ENCODE data around the gene NPR2. TPM values are rescaled to one million over a fixed set of nuclear protein-coding genes. Genes with fewer than 3 reads are reported as not detected.

Gene NPR2
- total and polyA plus RNA-seq, 2 experiments from 2014 or later, result 12.2 to 13.9 TPM

- Histone ChIP-seq H3K4me1 (ENCODE audit: insufficient read depth) (peaks cover 44% of the 10 kb centered on the region), H2AFZ (peak overlapping the region; percentile 96), H3K27me3 (no peaks in the 10 kb centered on the region), H3K27ac (peak overlapping the region; percentile 94), H3K9me3 (ENCODE audit: low read depth) (no peaks in the 10 kb centered on the region), H4K20me1 (ENCODE audit: insufficient read depth, poor library complexity, severe bottlenecking) (no peaks in the 10 kb centered on the region), H3K4me2 (peak overlapping the region; percentile 94), H3K36me3 (replicated peaks; ENCODE audit: insufficient read depth, low read depth) (no peaks in the 10 kb centered on the region), H3K9me2 (replicated peaks; ENCODE audit: insufficient read depth) (no peaks in the 10 kb centered on the region), H3K79me2 (peaks cover 27% of the 10 kb centered on the region), H3K4me3 (peak overlapping the region; percentile 46)
- DNase-seq (ENCODE audit: low spot score), result no peak
- no peak for TF ChIP-seq EZH2 (IDR thresholded peaks at IDR 0.05; ENCODE audit: borderline replicate concordance)
- no peak for TF ChIP-seq CTCF (IDR thresholded peaks at IDR 0.05; ENCODE audit: poor library complexity)
- no peak for TF ChIP-seq EZH2phosphoT487 (IDR thresholded peaks at IDR 0.05; ENCODE audit: low read depth, severe bottlenecking, unreplicated experiment)
- WGBS (ENCODE audit: low lambda C conversion rate, missing lambda C conversion rate), result 45% methylated on average over 2 of the region's 2 CpGs
These were observed 38.3 kb downstream of the NPR2 start for GRCh38 chr9:35829764-35830096.

- H3K27ac ChIP-seq, result no peak overlapping the region
- TF ChIP-seq EZH2 (IDR thresholded peaks at IDR 0.05; ENCODE audit: borderline replicate concordance) (no peak), CTCF (IDR thresholded peaks at IDR 0.05; ENCODE audit: poor library complexity) (no peak), EZH2phosphoT487 (IDR thresholded peaks at IDR 0.05; ENCODE audit: low read depth, severe bottlenecking, unreplicated experiment) (no peak)
- no peaks in the 10 kb centered on the region for H3K9me2 ChIP-seq (replicated peaks; ENCODE audit: insufficient read depth)
- peak overlapping the region; percentile 94 for H3K4me2 ChIP-seq
- H3K4me3 ChIP-seq, result no peak overlapping the region
- H2AFZ ChIP-seq, result no peak overlapping the region
- no peak for DNase-seq (ENCODE audit: low spot score)
- WGBS (ENCODE audit: low lambda C conversion rate, missing lambda C conversion rate), result 86% methylated on average over 4 of the region's 4 CpGs
- no peaks in the 10 kb centered on the region for H3K9me3 ChIP-seq (ENCODE audit: low read depth)
- H4K20me1 ChIP-seq (ENCODE audit: insufficient read depth, poor library complexity, severe bottlenecking), result no peaks in the 10 kb centered on the region
- H3K79me2 ChIP-seq, result peaks cover 29% of the 10 kb centered on the region
- H3K36me3 ChIP-seq (replicated peaks; ENCODE audit: insufficient read depth, low read depth), result no peaks in the 10 kb centered on the region
- no peaks in the 10 kb centered on the region for H3K27me3 ChIP-seq
- peaks cover 55% of the 10 kb centered on the region for H3K4me1 ChIP-seq (ENCODE audit: insufficient read depth)
These were observed 39.6 kb downstream of the NPR2 start for GRCh38 chr9:35831040-35831439.

GRCh38 chr9:35832814-35833213 is 41.4 kb downstream of the NPR2 start:
- TF ChIP-seq EZH2 (IDR thresholded peaks at IDR 0.05; ENCODE audit: borderline replicate concordance), result no peak
- TF ChIP-seq CTCF (IDR thresholded peaks at IDR 0.05; ENCODE audit: poor library complexity), result no peak
- TF ChIP-seq EZH2phosphoT487 (IDR thresholded peaks at IDR 0.05; ENCODE audit: low read depth, severe bottlenecking, unreplicated experiment), result no peak
- DNase-seq (ENCODE audit: low spot score), result no peak
- H3K9me2 ChIP-seq (replicated peaks; ENCODE audit: insufficient read depth), result no peaks in the 10 kb centered on the region
- no peaks in the 10 kb centered on the region for H3K9me3 ChIP-seq (ENCODE audit: low read depth)
- H3K79me2 ChIP-seq, result peaks cover 31% of the 10 kb centered on the region
- peaks cover 57% of the 10 kb centered on the region for H3K4me1 ChIP-seq (ENCODE audit: insufficient read depth)
- WGBS (ENCODE audit: low lambda C conversion rate, missing lambda C conversion rate), result 72% methylated on average over 5 of the region's 5 CpGs
- no peaks in the 10 kb centered on the region for H3K27me3 ChIP-seq
- no peak overlapping the region for H2AFZ ChIP-seq
- H3K36me3 ChIP-seq (replicated peaks; ENCODE audit: insufficient read depth, low read depth), result no peaks in the 10 kb centered on the region
- peak overlapping the region; percentile 61 for H3K4me2 ChIP-seq
- no peak overlapping the region for H3K4me3 ChIP-seq
- H4K20me1 ChIP-seq (ENCODE audit: insufficient read depth, poor library complexity, severe bottlenecking), result no peaks in the 10 kb centered on the region
- H3K27ac ChIP-seq, result peak overlapping the region; percentile 95

All from hepatocyte (in vitro differentiated cells).